HEK293 (cell line): ENCODE results near the gene SUMO3.

ENCODE experiments used
- CTCF ChIA-PET: fragments of 350-600 bp; formaldehyde crosslinking; extraction: SDS; loops from one replicate; lab custom pipeline; 2021; ENCODE audit warnings: antibody characterized with exemption; lab: Yijun Ruan, JAX
- POLR2A ChIA-PET: fragments of 300-600 bp; formaldehyde crosslinking; extraction: SDS; loops from one replicate; lab custom pipeline; 2020; ENCODE audit warnings: antibody characterized with exemption, inconsistent platforms; lab: Yijun Ruan, JAX
- H3K27ac ChIP-seq: fragments of 200-500 bp; sonication (Bioruptor generic); 2 replicates; pipeline ENCODE4 v1.5.1; 2014; ENCODE audit warnings: low read depth, low read length, control low read depth, inconsistent platforms; ENCODE audit errors: extremely low read depth
- H3K36me3 ChIP-seq, 2 experiments: fragments of 200-500 bp in 1 of 2; sonication (Bioruptor generic) in 1 of 2; 1 replicate in 1 of 2; 2 replicates in 1 of 2; pipeline ENCODE4 v1.5.1; 2014 to 2017; ENCODE audit warnings: inconsistent platforms in 2 of 2, low read length in 2 of 2; ENCODE audit not compliant: control insufficient read depth in 2 of 2, insufficient read depth in 1 of 2
- H3K4me1 ChIP-seq: fragments of 200-500 bp; sonication (Bioruptor generic); 2 replicates; pipeline ENCODE4 v1.5.1; 2014; ENCODE audit warnings: mild to moderate bottlenecking, low read length, inconsistent platforms; ENCODE audit not compliant: control insufficient read depth, insufficient read depth
- H3K4me3 ChIP-seq: 2 replicates; pipeline ENCODE4 v1.5.1; 2011; ENCODE audit warnings: low read depth, mild to moderate bottlenecking, control low read depth, low read length, moderate library complexity
- H3K9me3 ChIP-seq: fragments of 200-500 bp; sonication (Bioruptor generic); 2 replicates; pipeline ENCODE4 v1.5.1; 2014; ENCODE audit warnings: low read depth, low read length, inconsistent platforms; ENCODE audit not compliant: control insufficient read depth, insufficient read depth
- BCL11B ChIP-seq: fragments of 450-650 bp; formaldehyde crosslinking; IDR thresholded peaks from 2 replicates; pipeline ENCODE4 v1.5.1; 2016; ENCODE audit warnings: low read depth, missing biosample characterization, missing genetic modification characterization
- GLIS2 ChIP-seq: fragments of 450-650 bp; formaldehyde crosslinking; IDR thresholded peaks from 2 replicates; pipeline ENCODE4 v1.5.1; 2016; ENCODE audit warnings: missing biosample characterization, missing genetic modification characterization
- KLF1 ChIP-seq: fragments of 450-650 bp; formaldehyde crosslinking; IDR thresholded peaks from 2 replicates; pipeline ENCODE4 v1.5.1; 2016; ENCODE audit warnings: missing biosample characterization, missing genetic modification characterization
- KLF10 ChIP-seq: fragments of 450-650 bp; IDR thresholded peaks from 2 replicates; pipeline ENCODE4 v1.5.1; 2018; ENCODE audit warnings: missing biosample characterization, mild to moderate bottlenecking, missing genetic modification characterization
- KLF16 ChIP-seq: fragments of 450-650 bp; formaldehyde crosslinking; IDR thresholded peaks from 2 replicates; pipeline ENCODE4 v1.5.1; 2017; ENCODE audit warnings: missing biosample characterization, missing genetic modification characterization
- KLF8 ChIP-seq: fragments of 450-650 bp; formaldehyde crosslinking; IDR thresholded peaks from 2 replicates; pipeline ENCODE4 v1.5.1; 2016; ENCODE audit warnings: missing biosample characterization, missing genetic modification characterization
- KLF9 ChIP-seq: fragments of 450-650 bp; formaldehyde crosslinking; IDR thresholded peaks from 2 replicates; pipeline ENCODE4 v1.5.1; 2016; ENCODE audit warnings: missing biosample characterization, missing genetic modification characterization, low read depth
- SCRT2 ChIP-seq: fragments of 450-650 bp; formaldehyde crosslinking; IDR thresholded peaks from 2 replicates; pipeline ENCODE4 v1.5.1; 2016; ENCODE audit warnings: missing biosample characterization, missing genetic modification characterization
- SETDB1 ChIP-seq: IDR thresholded peaks from one replicate; pipeline ENCODE4 v1.6.1; 2017; ENCODE audit warnings: mild to moderate bottlenecking, low read length, moderate library complexity, mixed read lengths; ENCODE audit not compliant: insufficient read length
- SP2 ChIP-seq: fragments of 450-650 bp; formaldehyde crosslinking; IDR thresholded peaks from 2 replicates; pipeline ENCODE4 v1.5.1; 2016; ENCODE audit warnings: missing biosample characterization, missing genetic modification characterization
- SP3 ChIP-seq: fragments of 450-650 bp; formaldehyde crosslinking; IDR thresholded peaks from 2 replicates; pipeline ENCODE4 v1.5.1; 2016; ENCODE audit warnings: missing biosample characterization, missing genetic modification characterization
- WT1 ChIP-seq: fragments of 450-650 bp; formaldehyde crosslinking; IDR thresholded peaks from 2 replicates; pipeline ENCODE4 v1.5.1; 2016; ENCODE audit warnings: missing biosample characterization, missing genetic modification characterization
- ZBTB17 ChIP-seq: fragments of 450-650 bp; formaldehyde crosslinking; IDR thresholded peaks from 2 replicates; pipeline ENCODE4 v1.5.1; 2016; ENCODE audit warnings: missing biosample characterization, missing genetic modification characterization
- ZFHX2 ChIP-seq: fragments of 450-650 bp; formaldehyde crosslinking; conservative IDR thresholded peaks from 2 replicates; pipeline ENCODE4 v1.5.1; 2016; ENCODE audit warnings: missing biosample characterization, missing genetic modification characterization
- ZIC2 ChIP-seq: fragments of 450-650 bp; formaldehyde crosslinking; IDR thresholded peaks from 2 replicates; pipeline ENCODE4 v1.5.1; 2016; ENCODE audit warnings: missing biosample characterization, missing genetic modification characterization
- ZNF112 ChIP-seq: fragments of 450-650 bp; formaldehyde crosslinking; IDR thresholded peaks from 2 replicates; pipeline ENCODE4 v1.5.0; 2017; ENCODE audit warnings: missing biosample characterization, missing genetic modification characterization
- ZNF16 ChIP-seq: fragments of 450-650 bp; formaldehyde crosslinking; IDR thresholded peaks from 2 replicates; pipeline ENCODE4 v1.5.1; 2016; ENCODE audit warnings: low read depth, missing biosample characterization, missing genetic modification characterization
- ZNF174 ChIP-seq: fragments of 450-650 bp; formaldehyde crosslinking; IDR thresholded peaks from 2 replicates; pipeline ENCODE4 v1.5.0; 2017; ENCODE audit warnings: missing biosample characterization, mild to moderate bottlenecking, missing genetic modification characterization
- ZNF248 ChIP-seq: fragments of 450-650 bp; formaldehyde crosslinking; IDR thresholded peaks from 2 replicates; pipeline ENCODE4 v1.5.1; 2017; ENCODE audit warnings: missing biosample characterization, missing genetic modification characterization
- ZNF335 ChIP-seq: fragments of 450-650 bp; formaldehyde crosslinking; conservative IDR thresholded peaks from 2 replicates; pipeline ENCODE4 v1.5.1; 2016; ENCODE audit warnings: missing biosample characterization, missing genetic modification characterization
- ZNF350 ChIP-seq: fragments of 450-650 bp; formaldehyde crosslinking; IDR thresholded peaks from 2 replicates; pipeline ENCODE4 v1.5.0; 2017; ENCODE audit warnings: missing biosample characterization, mild to moderate bottlenecking, missing genetic modification characterization
- ZNF558 ChIP-seq: fragments of 450-650 bp; formaldehyde crosslinking; IDR thresholded peaks from 2 replicates; pipeline ENCODE4 v1.5.1; 2016; ENCODE audit warnings: missing biosample characterization, missing genetic modification characterization
- ZNF571 ChIP-seq: fragments of 450-650 bp; formaldehyde crosslinking; IDR thresholded peaks from 2 replicates; pipeline ENCODE4 v1.5.0; 2017; ENCODE audit warnings: missing biosample characterization, missing genetic modification characterization
- ZNF626 ChIP-seq: fragments of 450-650 bp; sonication (Bioruptor Pico); formaldehyde crosslinking; IDR thresholded peaks from 2 replicates; pipeline ENCODE4 v1.5.1; 2018; ENCODE audit warnings: missing biosample characterization, missing genetic modification characterization, inconsistent platforms
- ZNF629 ChIP-seq: fragments of 450-650 bp; formaldehyde crosslinking; IDR thresholded peaks from 2 replicates; pipeline ENCODE4 v1.5.1; 2017; ENCODE audit warnings: missing biosample characterization, missing genetic modification characterization
- ZNF776 ChIP-seq: fragments of 450-650 bp; formaldehyde crosslinking; IDR thresholded peaks from 2 replicates; pipeline ENCODE4 v1.5.0; 2017; ENCODE audit warnings: missing biosample characterization, missing genetic modification characterization, borderline replicate concordance
- ZNF830 ChIP-seq: fragments of 450-650 bp; IDR thresholded peaks from 2 replicates; pipeline ENCODE4 v1.5.0; 2018; ENCODE audit warnings: missing biosample characterization, missing genetic modification characterization, low read depth, mild to moderate bottlenecking, moderate library complexity
- ZSCAN23 ChIP-seq: fragments of 450-650 bp; formaldehyde crosslinking; IDR thresholded peaks from 2 replicates; pipeline ENCODE4 v1.5.1; 2016; ENCODE audit warnings: missing biosample characterization, missing genetic modification characterization
- TF ChIP-seq, protein P1 (sequence below): fragments of 450-650 bp; formaldehyde crosslinking; IDR thresholded peaks from 2 replicates; pipeline ENCODE4 v1.5.0; 2017; ENCODE audit warnings: missing biosample characterization, missing genetic modification characterization, borderline replicate concordance
- TF ChIP-seq, protein P2 (sequence below): fragments of 450-650 bp; formaldehyde crosslinking; IDR thresholded peaks from 2 replicates; pipeline ENCODE4 v1.5.1; 2016; ENCODE audit warnings: missing biosample characterization, missing genetic modification characterization
- TF ChIP-seq, protein P3 (sequence below): fragments of 450-650 bp; formaldehyde crosslinking; IDR thresholded peaks from 2 replicates; pipeline ENCODE4 v1.5.1; 2016; ENCODE audit warnings: missing biosample characterization, missing genetic modification characterization
- TF ChIP-seq, protein P4 (sequence below): fragments of 450-650 bp; formaldehyde crosslinking; IDR thresholded peaks from 2 replicates; pipeline ENCODE4 v1.5.1; 2017; ENCODE audit warnings: missing biosample characterization, mild to moderate bottlenecking, missing genetic modification characterization, moderate library complexity

SUMO3 gene

DNA sequence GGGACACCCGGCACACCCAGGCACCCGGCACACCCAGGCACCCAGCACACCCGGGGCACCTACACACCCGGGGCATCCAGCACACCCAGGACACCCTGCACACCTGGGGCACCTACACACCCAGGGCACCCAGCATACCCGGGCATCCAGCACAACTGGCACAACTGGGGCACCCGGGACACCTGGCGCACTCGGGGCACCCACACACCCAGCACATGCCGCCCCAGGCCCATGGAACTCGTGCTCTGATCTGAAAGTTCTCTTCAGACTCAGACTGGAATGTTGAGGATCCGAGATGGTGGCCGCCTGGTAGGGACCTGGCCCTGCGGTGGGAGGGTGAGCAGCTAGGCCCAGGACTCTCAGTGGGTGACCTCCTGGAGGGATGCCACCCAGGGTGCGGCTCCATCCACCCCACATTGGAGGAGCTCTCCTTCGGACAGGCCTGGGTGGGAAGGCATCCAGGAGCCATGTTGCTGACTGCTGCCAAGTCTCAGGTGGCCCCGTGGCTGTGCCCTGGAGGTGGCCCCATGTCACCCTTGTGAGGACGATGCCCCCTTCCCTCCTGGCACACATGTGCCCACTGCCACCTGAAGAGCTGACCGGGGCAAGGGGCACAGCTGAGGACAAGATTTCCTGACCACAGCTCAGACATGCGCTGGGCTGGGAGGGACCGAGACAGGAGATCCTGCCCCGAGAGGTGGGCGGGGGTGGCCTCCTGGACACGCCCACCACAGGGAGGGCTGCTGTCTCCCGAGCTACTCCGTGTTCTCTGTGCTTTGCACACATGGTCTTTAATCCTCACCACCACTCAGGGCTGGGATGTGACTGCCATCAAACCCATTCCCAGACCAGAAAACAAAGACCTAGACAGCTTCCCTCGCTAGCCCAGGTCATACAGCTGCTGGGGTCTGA lies 53.3 kb downstream of the SUMO3 start:
- Histone ChIP-seq H3K27ac (no peak overlapping the region), H3K4me1 (no peaks in the 10 kb centered on the region), H3K9me3 (no peaks in the 10 kb centered on the region), H3K36me3 (peaks cover 4 to 7% of the 10 kb centered on the region in 2 experiments; a peak in 2 of 3 replicates), H3K4me3 (no peak overlapping the region)
- CTCF ChIA-PET, result interaction anchor here (1.0 kb wide), 1 partner anchor 21 kb away, joined by 3 read pairs; no protein-coding TSS in a partner anchor
- POLR2A ChIA-PET, result no interaction called here
- TF ChIP-seq SP2 (tag by site-specific recombination) (peak; percentile 37), ZNF626 (no peak), ZNF174 (tag by site-specific recombination) (no peak), ZNF335 (tag by site-specific recombination) (no peak), KLF9 (peak; percentile 94), BCL11B (no peak), SCRT2 (tag by site-specific recombination) (no peak), WT1 (no peak), ZFHX2 (tag by site-specific recombination) (peak; percentile 68), ZNF629 (tag by site-specific recombination) (no peak), ZNF350 (no peak), ZSCAN23 (tag by site-specific recombination) (no peak), ZNF112 (tag by site-specific recombination) (no peak), ZNF776 (tag by site-specific recombination) (no peak), ZBTB17 (tag by site-specific recombination) (peak; percentile 60; the same call in 1 of the 2 replicates), ZNF16 (tag by site-specific recombination) (no peak), SETDB1 (no peak), KLF10 (tag by site-specific recombination) (peak; percentile 58; the same call in 1 of the 2 replicates), ZNF248 (no peak), KLF1 (tag by site-specific recombination) (peak; percentile 68), SP3 (tag by site-specific recombination) (peak; percentile 49), KLF8 (tag by site-specific recombination) (0 out of 2 replicates have a peak, but pooled peaks have one; percentile 15), KLF16 (tag by site-specific recombination) (no peak), GLIS2 (peak; percentile 62), ZNF558 (tag by site-specific recombination) (no peak), ZNF830 (no peak), ZNF571 (tag by site-specific recombination) (no peak), ZIC2 (tag by site-specific recombination) (peak; percentile 33)
- TF ChIP-seq, protein P1, sequence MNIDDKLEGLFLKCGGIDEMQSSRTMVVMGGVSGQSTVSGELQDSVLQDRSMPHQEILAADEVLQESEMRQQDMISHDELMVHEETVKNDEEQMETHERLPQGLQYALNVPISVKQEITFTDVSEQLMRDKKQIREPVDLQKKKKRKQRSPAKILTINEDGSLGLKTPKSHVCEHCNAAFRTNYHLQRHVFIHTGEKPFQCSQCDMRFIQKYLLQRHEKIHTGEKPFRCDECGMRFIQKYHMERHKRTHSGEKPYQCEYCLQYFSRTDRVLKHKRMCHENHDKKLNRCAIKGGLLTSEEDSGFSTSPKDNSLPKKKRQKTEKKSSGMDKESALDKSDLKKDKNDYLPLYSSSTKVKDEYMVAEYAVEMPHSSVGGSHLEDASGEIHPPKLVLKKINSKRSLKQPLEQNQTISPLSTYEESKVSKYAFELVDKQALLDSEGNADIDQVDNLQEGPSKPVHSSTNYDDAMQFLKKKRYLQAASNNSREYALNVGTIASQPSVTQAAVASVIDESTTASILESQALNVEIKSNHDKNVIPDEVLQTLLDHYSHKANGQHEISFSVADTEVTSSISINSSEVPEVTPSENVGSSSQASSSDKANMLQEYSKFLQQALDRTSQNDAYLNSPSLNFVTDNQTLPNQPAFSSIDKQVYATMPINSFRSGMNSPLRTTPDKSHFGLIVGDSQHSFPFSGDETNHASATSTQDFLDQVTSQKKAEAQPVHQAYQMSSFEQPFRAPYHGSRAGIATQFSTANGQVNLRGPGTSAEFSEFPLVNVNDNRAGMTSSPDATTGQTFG (tag by site-specific recombination), result no peak
- TF ChIP-seq, protein P2, sequence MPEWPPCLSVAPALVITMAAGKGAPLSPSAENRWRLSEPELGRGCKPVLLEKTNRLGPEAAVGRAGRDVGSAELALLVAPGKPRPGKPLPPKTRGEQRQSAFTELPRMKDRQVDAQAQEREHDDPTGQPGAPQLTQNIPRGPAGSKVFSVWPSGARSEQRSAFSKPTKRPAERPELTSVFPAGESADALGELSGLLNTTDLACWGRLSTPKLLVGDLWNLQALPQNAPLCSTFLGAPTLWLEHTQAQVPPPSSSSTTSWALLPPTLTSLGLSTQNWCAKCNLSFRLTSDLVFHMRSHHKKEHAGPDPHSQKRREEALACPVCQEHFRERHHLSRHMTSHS (tag by site-specific recombination), result no peak
- TF ChIP-seq, protein P3, sequence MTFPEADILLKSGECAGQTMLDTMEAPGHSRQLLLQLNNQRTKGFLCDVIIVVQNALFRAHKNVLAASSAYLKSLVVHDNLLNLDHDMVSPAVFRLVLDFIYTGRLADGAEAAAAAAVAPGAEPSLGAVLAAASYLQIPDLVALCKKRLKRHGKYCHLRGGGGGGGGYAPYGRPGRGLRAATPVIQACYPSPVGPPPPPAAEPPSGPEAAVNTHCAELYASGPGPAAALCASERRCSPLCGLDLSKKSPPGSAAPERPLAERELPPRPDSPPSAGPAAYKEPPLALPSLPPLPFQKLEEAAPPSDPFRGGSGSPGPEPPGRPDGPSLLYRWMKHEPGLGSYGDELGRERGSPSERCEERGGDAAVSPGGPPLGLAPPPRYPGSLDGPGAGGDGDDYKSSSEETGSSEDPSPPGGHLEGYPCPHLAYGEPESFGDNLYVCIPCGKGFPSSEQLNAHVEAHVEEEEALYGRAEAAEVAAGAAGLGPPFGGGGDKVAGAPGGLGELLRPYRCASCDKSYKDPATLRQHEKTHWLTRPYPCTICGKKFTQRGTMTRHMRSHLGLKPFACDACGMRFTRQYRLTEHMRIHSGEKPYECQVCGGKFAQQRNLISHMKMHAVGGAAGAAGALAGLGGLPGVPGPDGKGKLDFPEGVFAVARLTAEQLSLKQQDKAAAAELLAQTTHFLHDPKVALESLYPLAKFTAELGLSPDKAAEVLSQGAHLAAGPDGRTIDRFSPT (tag by site-specific recombination), result peak; percentile 80
- TF ChIP-seq, protein P4, sequence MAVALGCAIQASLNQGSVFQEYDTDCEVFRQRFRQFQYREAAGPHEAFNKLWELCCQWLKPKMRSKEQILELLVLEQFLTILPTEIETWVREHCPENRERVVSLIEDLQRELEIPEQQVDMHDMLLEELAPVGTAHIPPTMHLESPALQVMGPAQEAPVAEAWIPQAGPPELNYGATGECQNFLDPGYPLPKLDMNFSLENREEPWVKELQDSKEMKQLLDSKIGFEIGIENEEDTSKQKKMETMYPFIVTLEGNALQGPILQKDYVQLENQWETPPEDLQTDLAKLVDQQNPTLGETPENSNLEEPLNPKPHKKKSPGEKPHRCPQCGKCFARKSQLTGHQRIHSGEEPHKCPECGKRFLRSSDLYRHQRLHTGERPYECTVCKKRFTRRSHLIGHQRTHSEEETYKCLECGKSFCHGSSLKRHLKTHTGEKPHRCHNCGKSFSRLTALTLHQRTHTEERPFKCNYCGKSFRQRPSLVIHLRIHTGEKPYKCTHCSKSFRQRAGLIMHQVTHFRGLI (tag by site-specific recombination), result no peak
